OCI-LY1 (cell line): ENCODE data around the gene GALNTL6.

Experiments
- CTCF ChIP-seq: fragments of 200-600 bp; sonication (generic), shearing (Covaris generic); IDR thresholded peaks from 2 replicates; pipeline ENCODE4 v1.5.1; 2017; ENCODE audit warnings: mild to moderate bottlenecking, antibody characterized with exemption, low read length, moderate library complexity, mixed read lengths
- EZH2 ChIP-seq: fragments of 200-600 bp; sonication (generic), shearing (Covaris generic); IDR thresholded peaks from 2 replicates; pipeline ENCODE4 v1.8.0; 2017; ENCODE audit warnings: borderline replicate concordance, mixed run types, mild to moderate bottlenecking, antibody characterized with exemption, low read length, moderate library complexity, mixed read lengths

DNA sequence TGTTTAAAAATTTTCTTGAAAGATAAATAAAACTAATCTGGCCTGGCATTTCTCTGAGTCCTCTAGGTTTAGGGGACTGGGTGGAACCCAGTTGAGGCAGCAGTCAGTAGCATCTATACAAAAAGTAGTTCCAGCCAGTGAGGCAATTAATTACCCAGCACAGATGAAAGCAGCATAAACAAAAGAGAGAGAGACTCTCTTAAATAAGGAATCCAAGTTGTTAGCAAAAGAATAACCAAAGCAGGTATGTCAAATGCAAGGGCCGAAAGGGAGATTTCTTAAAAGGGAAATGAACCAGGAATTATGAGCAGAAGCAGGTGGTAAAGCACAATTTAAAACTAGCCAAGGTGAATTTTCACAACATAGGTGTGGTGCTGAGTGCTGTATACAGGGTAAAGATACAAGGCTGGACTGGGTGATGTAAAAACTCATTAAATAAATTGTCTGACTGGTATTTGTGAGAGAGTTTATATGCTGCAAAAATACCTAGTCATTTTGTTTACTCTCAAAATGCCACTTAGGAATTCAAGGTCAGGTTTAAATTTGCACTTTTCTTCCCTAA, 1260.8 kb downstream of the GALNTL6 start:
- TF ChIP-seq CTCF (no peak), EZH2 (no peak)
